GM18499 (cell line): ENCODE results near the gene UQCRFS1.

ENCODE experiments used
- ATAC-seq: cut with Tn5 transposase; IDR thresholded peaks from one replicate; pipeline ENCODE4 v1.9.1; 2021; ENCODE audit warnings: moderate number of reproducible peaks; ENCODE audit not compliant: insufficient read depth, unreplicated experiment

UQCRFS1 gene

GRCh38 chr19:29171525-29171924 lies 41.4 kb downstream of the UQCRFS1 start:
- ATAC-seq, result no peak

GRCh38 chr19:29170554-29170953 lies 42.4 kb downstream of the UQCRFS1 start:
- ATAC-seq, result no peak

GRCh38 chr19:29162694-29163093 lies 50.3 kb downstream of the UQCRFS1 start:
- ATAC-seq, result no peak

GRCh38 chr19:29155683-29156082 lies 57.3 kb downstream of the UQCRFS1 start:
- ATAC-seq, result no peak
